ENCODE results near the gene NHERF2.
A peak's percentile ranks its signal among the peaks of the same experiment; 100 is the strongest.

Gene NHERF2

DNA sequence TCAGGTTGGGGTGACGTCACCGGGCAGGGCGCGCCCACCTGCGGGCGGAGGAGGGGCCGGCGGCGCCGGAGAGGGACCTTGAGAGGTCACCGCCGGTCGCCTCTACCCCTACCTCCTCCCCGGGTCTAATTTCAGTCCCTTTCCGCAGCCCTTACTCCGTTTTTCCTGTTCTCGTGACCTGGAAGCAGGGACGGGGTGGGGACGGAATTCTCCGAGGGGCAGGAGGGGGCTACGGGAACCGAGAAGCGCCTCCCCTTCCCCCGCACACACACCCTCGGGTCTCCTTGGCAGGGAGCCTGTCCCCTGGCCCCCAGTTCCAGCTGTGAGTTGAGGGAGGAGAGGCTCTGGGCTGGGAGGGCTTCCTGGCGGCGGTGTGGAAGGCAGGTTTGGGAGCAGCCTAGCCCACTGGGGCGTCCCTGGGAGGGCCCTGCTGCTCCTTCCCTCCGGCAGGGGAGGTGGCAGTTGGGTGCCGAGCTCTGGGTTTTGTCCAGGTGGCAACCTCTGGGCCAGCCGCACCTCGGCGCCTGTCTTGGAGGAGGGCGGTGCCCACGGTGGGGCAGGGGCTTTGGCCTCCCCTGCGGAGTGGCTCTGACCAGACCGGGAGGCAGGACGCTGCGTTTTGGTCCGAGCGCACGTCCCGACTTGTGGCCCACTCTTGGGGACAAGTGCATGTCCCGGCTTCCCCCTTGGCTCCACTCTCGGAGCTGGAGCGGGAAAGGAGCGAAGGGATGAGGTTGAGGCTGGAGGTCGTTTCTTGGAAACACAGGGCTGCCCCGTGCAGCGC lies 36.2 kb upstream of the NHERF2 start:
- H3K4me3 ChIP-seq (ENCODE audit: low read depth, low read length), result peak overlapping the region; percentile 50

DNA sequence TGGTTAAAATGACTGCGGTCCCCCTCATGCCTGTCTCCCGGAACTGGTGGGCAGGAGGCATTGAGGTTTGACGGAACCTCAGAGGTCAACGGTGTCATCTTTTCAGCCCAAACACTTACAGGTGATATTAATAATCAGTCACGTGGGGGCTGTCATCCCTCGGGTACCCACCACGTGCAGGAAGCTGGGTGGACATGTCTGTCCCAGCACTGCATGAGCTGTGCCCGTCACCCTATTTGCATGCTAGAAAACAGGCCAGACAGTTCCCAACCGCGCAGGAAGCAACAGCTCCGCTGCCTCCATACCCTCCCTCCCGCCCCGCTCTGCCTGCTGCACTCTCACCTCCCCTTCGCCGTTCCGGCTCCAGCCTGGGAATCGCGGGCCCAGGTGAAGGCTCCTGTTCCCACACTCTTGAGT lies 35.6 kb upstream of the NHERF2 start:
- H3K4me3 ChIP-seq (ENCODE audit: low read depth, low read length), result no peak overlapping the region

DNA sequence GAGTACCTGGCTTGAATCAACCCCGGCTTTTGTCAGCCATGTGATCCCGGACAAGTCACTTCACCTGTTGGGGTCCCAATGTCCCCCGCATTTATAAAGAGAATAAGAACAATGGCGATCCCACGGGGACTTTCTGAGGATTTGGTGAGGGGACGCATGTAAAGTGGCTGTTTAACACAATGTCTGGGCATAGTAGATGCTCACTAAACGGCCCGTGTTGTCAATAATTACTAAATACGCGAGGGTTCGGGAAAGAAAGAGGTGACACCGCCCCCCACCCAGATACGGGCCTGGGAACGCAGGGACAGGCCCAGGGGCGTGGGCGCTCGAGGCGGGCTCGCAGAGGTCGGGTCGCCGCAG lies 35.1 kb upstream of the NHERF2 start:
- peak overlapping the region; percentile 8 for H3K4me3 ChIP-seq (ENCODE audit: low read depth, low read length)

DNA sequence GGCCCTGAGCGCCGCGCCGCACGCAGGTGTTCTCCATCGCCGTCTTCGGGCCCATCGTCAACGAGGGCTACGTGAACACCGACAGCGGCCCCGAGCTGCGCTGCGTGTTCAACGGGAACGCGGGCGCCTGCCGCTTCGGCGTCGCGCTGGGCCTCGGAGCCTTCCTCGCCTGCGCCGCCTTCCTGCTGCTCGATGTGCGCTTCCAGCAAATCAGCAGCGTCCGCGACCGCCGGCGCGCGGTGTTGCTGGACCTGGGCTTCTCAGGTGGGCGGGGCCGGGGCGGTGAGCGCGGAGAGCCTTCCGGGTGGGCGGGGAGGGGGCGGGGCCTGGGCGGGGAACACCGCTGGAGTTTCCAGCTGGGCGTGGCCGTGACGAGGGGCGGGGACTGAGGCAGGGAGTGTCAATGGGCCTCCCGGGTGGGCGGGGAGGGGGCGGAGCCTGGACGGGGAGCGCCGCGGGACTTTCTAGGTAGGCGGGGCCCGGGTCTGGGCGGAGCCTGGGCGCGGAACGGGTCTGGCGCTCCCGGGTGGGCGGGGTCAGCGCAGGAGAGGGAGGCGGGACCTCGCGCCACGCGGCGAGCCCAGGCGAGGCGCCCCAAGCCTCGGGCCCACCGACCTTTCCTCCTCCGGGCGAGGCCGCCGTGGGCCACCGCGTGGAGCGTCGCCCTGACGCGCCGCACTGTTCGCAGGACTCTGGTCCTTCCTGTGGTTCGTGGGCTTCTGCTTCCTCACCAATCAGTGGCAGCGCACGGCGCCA lies 34.6 kb upstream of the NHERF2 start:
- H3K4me3 ChIP-seq (ENCODE audit: low read depth, low read length), result peak overlapping the region; percentile 8

DNA sequence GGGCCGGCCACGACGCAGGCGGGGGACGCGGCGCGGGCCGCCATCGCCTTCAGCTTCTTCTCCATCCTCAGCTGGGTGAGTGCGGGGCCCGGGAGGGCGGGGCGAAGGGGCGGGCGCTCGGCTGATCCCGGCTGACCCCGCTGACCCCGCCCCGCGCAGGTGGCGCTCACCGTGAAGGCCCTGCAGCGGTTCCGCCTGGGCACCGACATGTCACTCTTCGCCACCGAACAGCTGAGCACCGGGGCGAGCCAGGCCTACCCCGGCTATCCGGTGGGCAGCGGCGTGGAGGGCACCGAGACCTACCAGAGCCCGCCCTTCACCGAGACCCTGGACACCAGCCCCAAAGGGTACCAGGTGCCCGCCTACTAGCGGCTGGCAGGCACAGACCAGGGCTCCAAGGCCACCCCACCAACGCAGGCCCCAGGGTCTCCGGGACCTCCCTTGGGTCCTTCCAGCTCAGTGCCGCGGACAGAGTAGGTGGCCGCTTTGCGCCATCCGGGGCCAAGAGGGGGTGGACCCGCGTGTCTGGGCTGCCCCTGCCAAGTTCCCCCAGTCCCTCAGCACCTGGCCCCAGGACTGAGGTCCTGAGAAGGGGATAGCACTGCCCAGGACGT lies 33.9 kb upstream of the NHERF2 start:
- H3K4me3 ChIP-seq (ENCODE audit: low read depth, low read length), result no peak overlapping the region

DNA sequence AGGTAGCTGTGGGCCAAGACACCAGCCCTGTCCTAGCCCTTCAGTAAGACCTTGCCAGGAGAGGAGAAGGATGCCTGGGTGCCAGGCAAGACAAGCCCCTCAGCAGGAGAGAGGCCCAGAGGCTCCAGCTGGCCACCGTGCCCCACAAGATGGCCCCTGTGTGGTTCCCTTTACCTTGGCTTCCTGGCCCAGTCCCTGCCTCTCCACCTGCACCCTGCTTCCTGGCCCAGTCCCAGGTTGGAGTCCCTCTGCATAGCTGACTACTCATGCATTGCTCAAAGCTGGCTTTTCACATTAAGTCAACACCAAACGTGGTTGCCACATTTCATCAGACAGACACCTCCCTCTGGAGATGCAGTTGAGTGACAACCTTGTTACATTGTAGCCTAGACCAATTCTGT lies 33.0 kb upstream of the NHERF2 start:
- H3K4me3 ChIP-seq (ENCODE audit: low read depth, low read length), result no peak overlapping the region

DNA sequence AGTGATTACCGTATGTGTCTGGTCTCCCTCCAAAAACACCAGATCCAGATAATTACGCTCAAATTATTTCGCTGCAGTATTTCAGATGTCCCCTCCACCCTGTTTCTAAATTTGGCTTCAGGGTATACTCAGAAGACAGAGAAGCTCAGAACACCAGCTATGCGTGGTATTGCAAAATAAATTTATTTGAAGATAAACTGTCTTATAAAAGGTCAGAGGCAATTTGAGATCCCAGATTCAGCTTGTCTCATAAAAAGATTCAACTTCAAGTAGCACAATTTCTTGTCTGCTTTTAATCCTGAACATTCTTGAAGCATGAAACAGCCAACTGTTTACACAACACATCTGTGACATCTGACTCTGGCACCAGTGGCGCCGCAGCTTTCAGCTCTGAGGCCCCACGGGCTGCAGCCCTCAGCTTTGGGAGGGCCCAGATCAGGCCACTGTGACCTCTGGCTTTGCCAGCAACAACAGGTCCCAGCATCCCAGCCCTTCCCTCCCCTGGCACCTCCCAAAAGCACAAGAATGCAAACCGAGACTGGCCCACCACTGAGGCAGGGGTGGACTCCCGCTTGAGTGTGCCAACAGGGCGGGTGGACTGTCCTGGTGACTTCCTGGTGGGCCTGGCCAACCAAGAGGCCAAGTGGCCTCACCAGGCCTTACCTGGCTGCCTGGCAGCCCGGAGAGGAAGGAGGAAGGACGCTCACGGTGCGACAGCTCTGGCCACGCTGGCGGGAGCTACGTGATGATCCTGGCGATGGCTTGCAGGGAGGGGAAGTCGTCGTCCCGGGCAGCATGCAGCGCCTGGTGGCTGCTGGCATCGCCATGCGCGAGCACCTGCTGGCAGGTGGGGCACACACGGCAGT lies 29.0 kb upstream of the NHERF2 start:
- no peak overlapping the region for H3K4me3 ChIP-seq (ENCODE audit: low read depth, low read length)

DNA sequence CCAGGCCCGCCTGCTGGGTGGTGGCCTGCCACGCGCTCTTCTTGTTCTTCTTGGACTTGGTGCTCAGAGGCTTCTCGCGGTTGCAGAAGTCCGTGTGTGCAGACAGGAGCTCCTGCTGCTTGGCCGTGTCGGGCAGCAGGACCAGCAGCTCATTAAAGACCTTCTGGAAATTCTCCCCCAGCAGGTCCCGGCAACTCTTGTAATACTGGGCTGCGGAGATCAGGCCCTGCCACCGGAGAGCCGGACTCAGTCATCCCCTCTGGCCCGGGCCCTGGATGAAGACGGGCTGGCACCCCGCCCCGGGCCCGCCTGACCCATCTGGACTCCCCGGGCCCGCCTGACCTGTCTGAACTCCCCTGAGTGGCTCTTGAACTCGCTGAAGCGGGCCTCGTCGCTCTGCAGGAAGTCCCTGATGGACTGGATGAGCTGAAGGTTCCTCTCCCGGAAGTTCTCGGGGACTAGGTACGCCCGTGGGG lies 28.3 kb upstream of the NHERF2 start:
- H3K4me3 ChIP-seq (ENCODE audit: low read depth, low read length), result no peak overlapping the region

DNA sequence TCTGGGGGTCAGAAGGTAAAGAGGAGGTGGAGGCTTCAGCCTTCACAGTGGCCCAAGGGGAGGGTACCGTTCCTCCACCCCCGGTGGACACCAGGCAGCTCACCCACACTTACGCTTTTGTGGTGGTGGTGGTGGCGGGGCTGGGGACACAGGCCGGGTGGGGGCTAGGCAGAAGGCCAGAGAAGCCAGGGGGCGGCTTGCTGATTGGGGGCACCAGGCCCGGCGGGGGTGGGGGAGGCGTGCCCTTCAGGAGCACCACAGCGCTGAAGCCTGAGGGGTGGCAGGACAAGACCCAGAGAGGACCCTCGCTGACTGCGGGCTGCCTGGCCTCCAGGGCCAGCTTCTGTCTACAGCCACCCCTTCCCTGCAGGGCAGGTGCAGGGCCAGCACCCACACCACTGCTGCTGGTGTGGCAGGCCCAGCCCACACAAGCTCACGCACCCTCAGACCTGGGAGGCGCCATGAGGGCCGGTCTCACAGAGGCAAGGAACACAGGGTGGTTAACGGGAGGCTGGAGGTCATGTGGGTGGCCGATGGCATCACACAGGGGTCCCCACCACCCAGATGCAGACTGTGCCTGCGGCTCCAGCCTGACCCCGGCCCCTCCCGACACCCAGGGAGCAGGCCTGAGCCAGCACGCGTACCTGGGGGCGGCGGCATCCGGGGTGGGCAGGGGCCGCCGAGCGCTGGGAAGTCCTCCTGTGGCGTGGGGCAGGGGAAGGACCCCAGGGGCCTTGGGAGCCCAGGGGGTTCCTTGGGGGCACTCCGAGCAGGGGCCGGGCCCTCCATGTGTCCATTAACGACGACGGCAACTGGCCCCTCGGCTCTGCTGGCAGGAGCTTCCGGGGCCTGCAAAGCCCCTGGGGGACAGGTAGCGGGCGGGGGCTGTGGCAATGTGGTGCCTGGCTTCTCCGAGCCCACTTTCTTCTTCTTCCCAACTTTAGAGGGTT lies 27.6 kb upstream of the NHERF2 start:
- H3K4me3 ChIP-seq (ENCODE audit: low read depth, low read length), result no peak overlapping the region

DNA sequence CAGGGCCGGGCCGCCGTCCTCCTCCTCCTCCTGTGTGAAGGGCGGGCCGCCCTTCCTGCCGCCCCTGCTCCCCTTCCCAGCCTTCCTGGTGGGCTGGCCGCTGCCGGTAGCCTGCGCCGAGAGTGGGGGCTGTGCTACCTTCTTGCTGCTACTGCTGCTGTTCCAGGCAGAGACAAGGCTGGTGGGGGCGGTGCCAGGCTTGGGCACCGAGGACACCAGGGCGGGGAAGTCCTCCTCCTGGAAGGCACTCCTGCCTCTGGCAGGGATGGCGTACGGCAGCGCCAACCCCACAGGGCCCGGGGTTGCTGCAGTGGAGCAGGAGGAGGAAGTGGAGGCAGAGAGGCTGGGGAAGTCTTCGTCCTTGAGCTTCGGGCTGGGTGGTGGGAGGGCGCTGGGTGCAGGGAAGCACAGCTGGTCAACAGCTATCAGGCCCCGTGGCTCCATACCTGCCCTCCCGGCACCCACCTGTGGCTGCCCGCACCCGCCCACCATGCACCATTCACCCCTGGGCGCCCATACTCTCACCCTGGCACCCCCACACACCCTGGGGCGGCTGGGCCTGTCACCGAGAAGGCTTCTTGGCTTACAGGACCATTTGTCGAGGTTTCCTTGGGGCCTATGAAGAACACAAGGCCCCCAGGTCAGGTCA lies 26.7 kb upstream of the NHERF2 start:
- H3K4me3 ChIP-seq (ENCODE audit: low read depth, low read length), result no peak overlapping the region

DNA sequence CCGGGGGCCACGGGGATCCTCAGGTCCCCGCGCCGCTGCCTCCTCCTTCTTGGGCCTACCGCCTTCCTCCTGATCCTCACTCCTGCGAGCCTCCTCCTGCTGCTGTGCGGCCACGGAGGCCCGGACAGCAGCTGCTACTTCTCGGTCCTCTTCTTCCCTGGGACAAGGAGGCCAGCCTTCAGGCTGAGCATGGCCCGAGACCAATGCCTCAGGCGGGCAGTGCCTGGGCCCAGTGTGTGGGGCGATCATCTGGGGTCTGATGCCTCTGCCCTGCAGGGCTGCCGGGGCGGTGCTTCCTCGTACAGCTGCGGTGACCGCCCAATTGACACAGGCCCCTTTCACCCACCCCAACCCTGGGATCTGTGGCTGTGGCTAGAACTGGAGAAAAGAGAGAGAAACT lies 25.7 kb upstream of the NHERF2 start:
- H3K4me3 ChIP-seq (ENCODE audit: low read depth, low read length), result no peak overlapping the region

DNA sequence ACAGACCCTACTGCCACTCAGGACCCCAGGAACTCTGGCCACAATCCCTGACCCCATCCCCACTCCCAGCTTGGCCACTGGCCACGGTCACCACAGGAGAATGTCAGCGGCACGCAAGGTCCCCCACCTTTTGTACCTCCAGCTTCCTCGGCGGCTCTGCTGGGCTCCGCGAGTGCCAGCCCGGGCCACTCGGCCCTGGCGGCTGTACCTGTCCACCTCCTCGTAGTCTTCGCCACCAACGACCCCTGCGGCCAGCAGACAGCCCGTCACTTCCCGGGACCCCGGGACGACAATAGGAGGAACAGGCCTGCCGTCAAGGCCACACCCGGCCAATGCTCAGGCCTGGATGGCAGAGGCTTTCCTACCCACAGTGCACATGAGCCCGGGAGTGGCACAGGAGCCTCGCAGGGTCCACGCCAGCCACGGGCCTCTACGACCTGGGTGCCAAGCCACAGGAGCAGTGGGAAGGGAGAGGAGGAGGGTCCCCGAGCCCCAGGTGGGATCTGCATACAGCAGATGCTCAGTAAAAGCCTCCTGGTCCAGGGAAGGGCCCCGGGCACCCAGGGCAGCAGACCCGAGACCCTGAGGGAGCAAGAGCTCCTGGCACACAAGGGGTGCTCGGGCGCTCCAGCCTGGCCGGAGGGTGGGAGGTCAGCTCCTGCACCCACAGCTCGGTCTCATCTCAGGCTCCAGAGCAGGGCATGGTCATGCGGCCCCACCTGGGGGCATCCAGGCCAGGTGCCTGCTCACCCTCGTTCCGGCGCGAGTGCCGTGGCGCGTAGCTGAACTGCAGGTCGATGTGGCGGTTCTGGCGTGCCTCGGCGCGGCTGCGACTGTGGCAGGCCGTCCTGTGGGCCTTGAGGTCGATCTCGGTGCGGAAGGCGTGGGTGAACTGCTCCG lies 25.0 kb upstream of the NHERF2 start:
- no peak overlapping the region for H3K4me3 ChIP-seq (ENCODE audit: low read depth, low read length)

DNA sequence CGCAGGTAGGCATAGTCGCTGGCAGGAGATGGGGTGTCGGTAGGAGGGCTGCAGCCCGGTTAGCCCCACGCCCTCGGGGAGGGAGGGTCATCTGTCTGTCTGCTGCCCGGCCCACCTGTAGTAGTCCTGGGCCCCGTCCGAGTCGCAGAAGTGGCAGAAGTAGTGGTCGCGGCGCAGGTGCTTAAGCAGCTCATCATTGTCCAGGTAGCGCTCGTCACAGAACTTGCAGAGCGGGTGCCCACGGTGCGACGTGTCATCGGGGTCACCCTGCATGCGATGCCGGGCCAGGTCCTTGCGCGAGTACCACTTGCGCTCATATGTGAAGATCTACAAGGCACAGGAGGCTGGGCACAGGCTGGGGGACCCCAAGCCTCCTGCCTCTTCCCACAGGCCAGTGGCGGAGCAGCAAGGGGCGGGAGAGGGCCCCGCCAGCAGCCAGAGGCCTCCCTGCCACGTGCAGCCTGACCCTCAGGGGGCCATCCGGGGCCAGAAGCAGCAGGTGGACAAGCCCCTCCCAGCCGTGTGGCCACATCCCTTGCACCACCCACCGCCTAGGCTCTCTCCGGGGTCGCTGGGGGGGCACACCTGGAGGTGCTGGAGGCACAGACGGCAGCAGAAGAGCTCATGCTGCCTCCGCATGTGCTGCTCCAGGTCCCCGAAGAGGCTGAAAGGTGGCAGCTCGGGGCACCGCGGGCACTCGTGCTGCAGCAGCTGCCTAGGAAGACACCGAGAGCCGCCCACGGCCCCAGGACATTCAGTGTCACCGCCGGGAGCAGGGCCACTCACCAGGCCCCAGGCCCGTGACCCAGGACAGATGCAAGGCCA lies 24.1 kb upstream of the NHERF2 start:
- H3K4me3 ChIP-seq (ENCODE audit: low read depth, low read length), result no peak overlapping the region

DNA sequence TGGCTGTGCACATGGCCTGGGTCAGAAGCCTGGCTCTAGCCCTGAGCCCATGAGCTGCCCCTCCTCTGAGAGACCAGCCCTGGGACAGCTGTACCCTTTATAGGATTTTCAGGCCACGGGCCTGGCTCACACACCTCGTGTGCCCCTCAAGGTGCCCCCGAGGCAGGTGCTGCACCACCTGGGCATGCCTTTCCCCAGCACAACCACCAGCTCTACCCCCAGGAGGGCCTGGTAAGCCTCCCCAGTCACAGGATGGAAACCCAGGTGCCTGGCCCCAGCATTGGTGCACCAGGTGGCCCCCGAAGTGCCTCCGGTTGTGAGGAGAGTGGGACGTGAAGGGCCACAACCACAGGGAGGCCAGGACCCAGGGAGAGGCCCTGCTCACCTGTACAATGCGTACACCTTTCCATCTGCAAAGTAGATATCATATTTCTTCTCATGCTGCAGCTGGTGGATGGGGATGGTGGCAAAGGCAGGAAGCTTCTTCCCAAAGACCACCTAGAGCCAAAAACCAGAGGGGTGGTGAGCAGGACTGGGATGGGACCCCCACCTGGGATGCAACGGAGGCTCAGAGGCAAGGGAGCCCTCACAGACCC lies 23.4 kb upstream of the NHERF2 start:
- H3K4me3 ChIP-seq (ENCODE audit: low read depth, low read length), result no peak overlapping the region

DNA sequence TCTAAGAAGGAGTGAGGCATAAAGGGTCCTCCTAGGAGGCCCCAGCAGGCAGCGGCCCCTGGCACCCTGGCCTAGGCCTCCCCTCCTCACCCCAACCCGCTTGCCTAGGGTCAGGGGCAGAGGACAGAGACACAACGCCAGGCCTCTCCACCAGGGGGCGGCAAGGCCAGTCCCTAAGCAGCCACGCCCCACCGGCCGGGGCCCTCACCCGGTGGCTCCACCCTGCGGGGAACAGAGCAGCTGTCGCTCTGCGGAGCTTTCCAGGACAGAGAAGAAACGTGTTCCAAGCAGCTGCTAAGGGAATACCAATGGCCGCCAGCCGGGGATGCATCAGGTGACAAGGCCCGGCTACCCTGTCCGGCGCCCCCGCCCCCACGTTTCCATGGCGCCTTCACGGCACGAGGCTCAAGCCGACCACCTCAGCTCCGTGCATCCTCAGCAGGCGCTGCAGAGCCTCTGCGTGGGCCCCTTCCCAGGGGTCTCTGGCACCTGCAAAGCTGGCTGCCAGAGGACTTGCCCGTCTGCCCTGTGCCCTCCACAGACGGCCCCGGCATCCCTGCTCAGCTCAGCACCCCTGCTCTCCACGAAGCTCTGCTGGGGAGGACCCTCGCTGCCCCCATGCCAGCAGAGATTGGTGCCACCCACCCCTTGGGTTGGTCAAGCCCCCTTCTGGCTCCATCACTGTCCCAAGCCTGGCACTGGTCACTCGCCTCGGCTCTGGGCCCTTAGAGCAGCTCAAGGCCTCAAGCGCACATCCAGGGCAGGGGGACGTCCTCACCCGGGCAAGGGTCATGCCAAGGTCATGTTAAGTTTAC lies 22.7 kb upstream of the NHERF2 start:
- H3K4me3 ChIP-seq (ENCODE audit: low read depth, low read length), result no peak overlapping the region

DNA sequence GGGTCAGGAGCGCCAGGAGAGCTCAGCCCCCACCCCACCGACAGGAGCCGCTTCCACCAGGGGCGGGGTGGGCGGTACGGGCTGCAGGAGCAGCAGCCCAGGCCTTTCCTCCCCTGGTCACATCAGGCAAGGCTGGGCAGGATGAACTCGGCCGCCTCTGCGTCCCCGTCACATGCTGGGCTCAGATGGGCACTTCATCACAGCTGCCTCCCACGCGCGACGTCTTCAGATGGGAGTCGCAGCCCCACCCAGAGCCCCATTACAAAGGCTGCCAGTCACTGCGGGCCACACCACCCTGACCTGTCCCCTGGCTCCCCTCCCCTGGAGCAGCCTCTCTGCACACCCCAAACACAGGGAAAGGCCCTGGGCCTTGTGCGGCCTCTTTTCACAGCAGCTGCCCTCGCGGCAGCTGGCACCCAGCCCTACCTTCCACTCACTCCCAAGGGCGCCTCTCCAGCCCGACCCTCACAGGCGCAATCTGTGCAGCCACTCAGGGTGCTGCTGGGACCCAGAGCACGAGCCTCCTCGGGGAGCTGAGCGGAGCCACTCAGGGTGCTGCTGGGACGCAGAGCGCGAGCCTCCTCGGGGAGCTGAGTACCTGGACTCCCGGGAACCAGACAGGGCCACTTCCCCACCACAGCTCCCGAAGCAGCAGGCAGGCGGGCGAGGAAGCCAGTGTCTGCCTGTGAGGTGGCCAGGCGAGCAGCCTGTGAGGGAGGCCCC lies 21.7 kb upstream of the NHERF2 start:
- no peak overlapping the region for H3K4me3 ChIP-seq (ENCODE audit: low read depth, low read length)

All from iPS-11a (cell line).